Ovary (tissue), 3 donors: ENCODE measurements around the gene NOTCH2NLA.
"Not testable (repeated sequence)": the region's sequence is repeated elsewhere in the genome, so short reads cannot be mapped to it uniquely, and the experiment has no call there.

Experiments used
- CTCF ChIP-seq, 3 donors: fragments of 450-650 bp in 2 of 3; fragments of 200-600 bp in 1 of 3; IDR thresholded peaks; one replicate each; pipeline versions ENCODE4 v1.5.1 to v1.8.0; 2016 to 2022; ENCODE audit warnings: antibody characterized with exemption in 3 of 3, mild to moderate bottlenecking in 1 of 3
- EP300 ChIP-seq: sonication (generic); formaldehyde crosslinking; IDR thresholded peaks from one replicate; pipeline ENCODE4 v1.6.1; 2017; ENCODE audit warnings: antibody characterized with exemption
- POLR2A ChIP-seq: fragments of 450-650 bp; IDR thresholded peaks from one replicate; pipeline ENCODE4 v1.6.1; 2017; ENCODE audit warnings: antibody characterized with exemption, mild to moderate bottlenecking, moderate library complexity
- donor health status: DM: no; HTN: no; CAD: no.

DNA sequence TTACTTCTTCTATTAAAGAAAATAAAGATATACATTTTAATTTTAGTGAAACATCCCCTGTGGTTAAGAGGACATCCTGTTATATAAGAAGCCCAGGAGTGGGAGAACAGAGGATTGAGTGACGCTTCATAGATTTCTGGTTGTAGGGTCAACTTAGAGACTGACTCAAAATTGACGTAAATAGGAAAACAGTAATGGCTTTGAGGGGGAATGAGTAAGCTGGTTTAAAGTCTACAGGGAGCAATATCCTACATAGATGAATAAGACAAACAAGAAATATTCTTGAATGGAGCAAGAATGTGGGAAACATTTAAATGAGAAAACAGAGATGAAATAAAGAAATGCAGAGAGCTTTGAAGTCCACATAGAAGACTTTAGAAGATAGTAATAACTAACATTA, 48.3 kb upstream of the NOTCH2NLA start:
- not testable (repeated sequence) for TF ChIP-seq CTCF (IDR thresholded peaks at IDR 0.05); EP300; POLR2A
